ENCODE measurements around the gene PHF23. TPM values are rescaled to one million over a fixed set of nuclear protein-coding genes. Genes with fewer than 3 reads are reported as not detected.

Gene PHF23
- total RNA-seq, 1 donor from 2014 or later, result 27.4 TPM

DNA sequence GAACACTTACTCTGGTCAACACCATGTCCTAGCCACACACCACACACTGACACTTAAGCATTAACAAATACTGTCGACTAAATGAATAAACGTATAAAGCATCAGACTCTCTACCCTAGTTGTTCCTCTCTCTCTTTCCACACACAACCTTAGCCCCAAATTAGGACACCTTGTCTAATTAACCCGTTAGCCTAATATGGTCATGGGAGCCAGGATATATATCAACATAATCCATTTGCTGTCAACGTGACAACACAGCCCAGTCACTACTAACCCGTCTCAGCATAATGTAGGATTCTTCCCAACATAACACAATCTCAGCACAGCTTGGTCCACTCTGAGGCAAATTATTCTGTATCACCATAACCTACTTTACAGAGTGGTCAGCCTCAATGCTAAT, 7.1 kb downstream of the PHF23 start:
- TF ChIP-seq, protein P1, sequence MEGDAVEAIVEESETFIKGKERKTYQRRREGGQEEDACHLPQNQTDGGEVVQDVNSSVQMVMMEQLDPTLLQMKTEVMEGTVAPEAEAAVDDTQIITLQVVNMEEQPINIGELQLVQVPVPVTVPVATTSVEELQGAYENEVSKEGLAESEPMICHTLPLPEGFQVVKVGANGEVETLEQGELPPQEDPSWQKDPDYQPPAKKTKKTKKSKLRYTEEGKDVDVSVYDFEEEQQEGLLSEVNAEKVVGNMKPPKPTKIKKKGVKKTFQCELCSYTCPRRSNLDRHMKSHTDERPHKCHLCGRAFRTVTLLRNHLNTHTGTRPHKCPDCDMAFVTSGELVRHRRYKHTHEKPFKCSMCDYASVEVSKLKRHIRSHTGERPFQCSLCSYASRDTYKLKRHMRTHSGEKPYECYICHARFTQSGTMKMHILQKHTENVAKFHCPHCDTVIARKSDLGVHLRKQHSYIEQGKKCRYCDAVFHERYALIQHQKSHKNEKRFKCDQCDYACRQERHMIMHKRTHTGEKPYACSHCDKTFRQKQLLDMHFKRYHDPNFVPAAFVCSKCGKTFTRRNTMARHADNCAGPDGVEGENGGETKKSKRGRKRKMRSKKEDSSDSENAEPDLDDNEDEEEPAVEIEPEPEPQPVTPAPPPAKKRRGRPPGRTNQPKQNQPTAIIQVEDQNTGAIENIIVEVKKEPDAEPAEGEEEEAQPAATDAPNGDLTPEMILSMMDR (IDR thresholded peaks at IDR 0.05; ENCODE audit: insufficient read depth, low read length, severe bottlenecking), result no peak
- FAIRE-seq (no peak), DNase-seq (ENCODE audit: low read depth) (no peak)
- Histone ChIP-seq H3K4me3 (ENCODE audit: low read depth, low read length) (no peak overlapping the region), H3K27me3 (ENCODE audit: control insufficient read depth, insufficient read depth, low read length) (no peaks in the 10 kb centered on the region), H3K36me3 (ENCODE audit: control insufficient read depth, insufficient read depth, low read length) (peaks cover 24% of the 10 kb centered on the region)

DNA sequence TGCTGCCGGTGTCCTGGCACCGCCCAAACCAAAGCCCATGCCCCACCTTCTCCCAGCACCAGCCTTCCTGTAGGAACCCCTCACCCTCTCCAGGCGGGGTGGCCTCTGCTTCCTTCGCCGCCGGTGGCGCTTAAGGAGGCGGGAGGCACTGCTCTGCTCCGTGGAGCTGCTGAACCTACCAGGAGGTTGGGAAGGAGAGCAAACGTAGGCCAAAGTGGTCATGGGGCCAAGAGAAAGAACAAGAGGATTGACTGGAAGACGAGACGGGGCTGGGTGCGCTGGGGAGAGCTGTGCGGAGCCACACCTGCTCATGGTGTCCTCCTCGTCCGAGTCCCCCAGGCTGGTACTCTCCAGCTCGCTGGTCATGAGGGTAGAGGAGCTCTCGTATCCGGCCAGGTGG, 9.8 kb downstream of the PHF23 start:
- FAIRE-seq (no peak), DNase-seq (ENCODE audit: low read depth) (no peak)
- TF ChIP-seq, protein P1 (IDR thresholded peaks at IDR 0.05; ENCODE audit: insufficient read depth, low read length, severe bottlenecking), result no peak
- no peak overlapping the region for H3K4me3 ChIP-seq (ENCODE audit: low read depth, low read length)
- no peaks in the 10 kb centered on the region for H3K27me3 ChIP-seq (ENCODE audit: control insufficient read depth, insufficient read depth, low read length)
- H3K36me3 ChIP-seq (ENCODE audit: control insufficient read depth, insufficient read depth, low read length), result peaks cover 27% of the 10 kb centered on the region

DNA sequence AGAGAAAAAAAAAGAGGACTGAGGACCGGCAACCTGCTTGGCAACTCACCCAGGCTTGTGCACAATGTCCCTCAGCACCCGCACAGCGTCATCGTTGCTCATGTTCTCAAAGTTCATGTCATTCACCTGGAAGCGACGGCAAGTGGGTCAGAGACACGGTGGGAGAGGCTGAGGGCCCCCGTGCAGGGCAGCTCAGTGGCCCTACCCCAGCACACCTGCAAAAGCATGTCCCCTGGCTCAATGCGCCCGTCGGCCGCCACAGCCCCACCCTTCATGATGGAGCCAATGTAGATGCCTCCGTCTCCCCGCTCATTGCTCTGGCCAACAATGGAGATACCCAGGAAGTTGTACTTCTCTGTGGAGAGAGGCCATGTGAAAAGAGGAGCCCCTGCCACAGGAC, 10.3 kb downstream of the PHF23 start:
- DNase-seq (ENCODE audit: low read depth) (no peak), FAIRE-seq (peak; percentile 55)
- Histone ChIP-seq H3K4me3 (ENCODE audit: low read depth, low read length) (no peak overlapping the region), H3K36me3 (ENCODE audit: control insufficient read depth, insufficient read depth, low read length) (peaks cover 30% of the 10 kb centered on the region), H3K27me3 (ENCODE audit: control insufficient read depth, insufficient read depth, low read length) (no peaks in the 10 kb centered on the region)
- TF ChIP-seq, protein P1 (IDR thresholded peaks at IDR 0.05; ENCODE audit: insufficient read depth, low read length, severe bottlenecking), result no peak

DNA sequence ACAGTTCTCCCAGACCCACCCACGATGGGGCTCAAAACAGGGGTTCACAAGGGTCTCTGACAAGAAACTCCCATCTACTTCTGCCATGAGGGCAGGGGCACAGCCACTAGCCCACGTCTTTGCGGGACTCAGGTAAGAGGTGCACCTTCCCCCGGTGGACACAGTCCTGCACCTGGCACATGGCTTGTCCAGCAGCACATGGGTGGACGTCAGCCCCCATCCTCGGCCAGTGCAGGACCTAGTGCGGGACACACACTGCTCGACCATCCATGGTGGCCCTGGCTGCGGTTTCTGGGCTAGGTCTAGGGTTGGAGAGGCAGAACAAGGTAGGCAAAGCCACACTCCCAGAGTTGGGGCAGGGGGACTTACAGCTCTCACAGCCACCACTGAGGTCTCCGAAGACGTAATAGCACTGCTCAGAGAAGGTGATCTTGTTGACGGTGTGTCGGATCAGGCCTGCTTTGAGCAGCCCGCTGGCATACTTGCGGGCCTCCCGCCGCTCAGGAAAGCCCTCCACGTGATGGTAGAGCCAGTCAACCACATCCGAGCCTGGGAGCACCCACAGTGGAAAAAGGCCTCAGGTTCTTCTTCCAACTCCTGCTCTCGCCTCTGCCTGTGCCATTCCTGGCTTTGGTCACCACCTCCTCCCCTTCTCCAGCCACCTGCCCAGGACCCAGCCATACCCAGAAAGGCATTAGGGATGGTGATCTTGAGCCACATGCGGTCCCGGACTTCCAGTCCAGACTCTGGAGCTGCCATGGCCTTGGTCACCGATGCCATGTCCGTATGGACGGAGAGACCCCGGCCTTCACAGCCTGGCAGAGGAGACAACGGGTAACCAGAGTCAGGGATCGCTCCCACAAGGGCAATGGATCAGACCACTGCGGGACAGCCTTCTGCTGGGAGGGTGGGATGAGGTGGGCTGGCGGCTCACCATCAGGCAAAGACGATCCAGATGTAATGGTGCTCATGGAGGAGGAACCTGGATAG, 12.2 kb downstream of the PHF23 start:
- DNase-seq (ENCODE audit: low read depth) (no peak), FAIRE-seq (peak; percentile 7)
- Histone ChIP-seq H3K4me3 (ENCODE audit: low read depth, low read length) (no peak overlapping the region), H3K27me3 (ENCODE audit: control insufficient read depth, insufficient read depth, low read length) (no peaks in the 10 kb centered on the region), H3K36me3 (ENCODE audit: control insufficient read depth, insufficient read depth, low read length) (peaks cover 47% of the 10 kb centered on the region)
- TF ChIP-seq, protein P1 (IDR thresholded peaks at IDR 0.05; ENCODE audit: insufficient read depth, low read length, severe bottlenecking), result no peak

DNA sequence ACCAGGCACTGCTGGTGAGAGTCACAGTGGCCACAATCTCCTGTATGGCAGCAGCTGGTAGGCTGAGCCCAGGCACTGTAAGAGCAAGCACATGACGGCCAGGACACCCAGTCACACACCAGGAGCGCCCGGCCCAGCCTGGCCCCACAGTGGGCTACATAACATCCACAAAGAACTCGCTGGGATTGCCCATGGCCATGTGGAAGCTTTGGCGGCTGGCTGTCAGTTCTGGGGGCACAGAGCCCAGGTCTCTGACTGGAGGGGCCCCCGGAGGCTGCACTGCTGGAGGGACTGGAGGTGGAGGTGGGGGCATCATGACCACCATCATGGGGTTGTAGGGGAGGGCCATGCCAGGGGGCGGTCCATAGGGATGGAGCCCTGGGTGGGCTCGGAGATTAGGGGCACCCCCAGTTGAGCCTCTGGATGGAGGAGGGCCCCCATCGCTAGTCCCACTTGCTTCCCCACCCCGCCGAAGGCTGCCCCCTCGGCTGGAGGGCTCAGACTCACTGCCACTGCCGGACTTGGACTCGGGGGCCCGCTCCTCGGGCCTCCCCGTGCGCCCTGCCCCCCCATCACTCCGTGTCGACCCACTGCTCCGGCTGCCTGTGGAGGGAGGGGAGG, 13.4 kb downstream of the PHF23 start:
- DNase-seq (ENCODE audit: low read depth) (no peak), FAIRE-seq (no peak)
- TF ChIP-seq, protein P1 (IDR thresholded peaks at IDR 0.05; ENCODE audit: insufficient read depth, low read length, severe bottlenecking), result no peak
- H3K27me3 ChIP-seq (ENCODE audit: control insufficient read depth, insufficient read depth, low read length), result no peaks in the 10 kb centered on the region
- H3K36me3 ChIP-seq (ENCODE audit: control insufficient read depth, insufficient read depth, low read length), result peaks cover 49% of the 10 kb centered on the region
- no peak overlapping the region for H3K4me3 ChIP-seq (ENCODE audit: low read depth, low read length)
